IPS DF 19.7 (cell line): Measurements from ENCODE around the gene IFT81.

Experiments
- DNase-seq: peaks from one replicate; pipeline ENCODE4 v3.0.0-alpha.2; 2013; ENCODE audit warnings: low read depth, low spot score

IFT81 gene

GRCh38 chr12:110149086-110149660, 25.0 kb downstream of the IFT81 start:
- DNase-seq = no peak

GRCh38 chr12:110156766-110157165, 32.6 kb downstream of the IFT81 start:
- DNase-seq = no peak

GRCh38 chr12:110157539-110157938, 33.4 kb downstream of the IFT81 start:
- no peak for DNase-seq

- DNase-seq = no peak
These were observed 35.6 kb downstream of the IFT81 start for GRCh38 chr12:110159671-110160245.

GRCh38 chr12:110165540-110166159, 41.5 kb downstream of the IFT81 start:
- DNase-seq = peak; percentile 47

GRCh38 chr12:110168732-110169455, 44.7 kb downstream of the IFT81 start:
- DNase-seq = no peak

GRCh38 chr12:110170535-110171185, 46.5 kb downstream of the IFT81 start:
- DNase-seq = no peak

GRCh38 chr12:110171186-110171538, 47.0 kb downstream of the IFT81 start:
- DNase-seq = no peak

- DNase-seq = no peak
These were observed 47.5 kb downstream of the IFT81 start for GRCh38 chr12:110171636-110172035.

GRCh38 chr12:110174373-110174996, 50.3 kb downstream of the IFT81 start:
- DNase-seq = no peak

GRCh38 chr12:110175201-110175600, 51.0 kb downstream of the IFT81 start:
- DNase-seq = no peak

GRCh38 chr12:110176745-110177144, 52.6 kb downstream of the IFT81 start:
- DNase-seq = no peak

GRCh38 chr12:110179291-110179690, 55.1 kb downstream of the IFT81 start:
- no peak for DNase-seq

GRCh38 chr12:110180591-110181005, 56.4 kb downstream of the IFT81 start:
- DNase-seq = no peak

GRCh38 chr12:110182281-110182680, 58.1 kb downstream of the IFT81 start:
- no peak for DNase-seq

GRCh38 chr12:110183386-110183785, 59.2 kb downstream of the IFT81 start:
- no peak for DNase-seq

GRCh38 chr12:110185626-110186025, 61.5 kb downstream of the IFT81 start:
- no peak for DNase-seq

- DNase-seq = no peak
These were observed 61.9 kb downstream of the IFT81 start for GRCh38 chr12:110186059-110186458.

- no peak for DNase-seq
These were observed 69.0 kb downstream of the IFT81 start for GRCh38 chr12:110193196-110193595.

GRCh38 chr12:110197003-110197402, 72.8 kb downstream of the IFT81 start:
- no peak for DNase-seq

- DNase-seq = no peak
These were observed 74.2 kb downstream of the IFT81 start for GRCh38 chr12:110198386-110198785.
